ENCODE measurements around the gene SNX30. TPM values are rescaled to one million over a fixed set of nuclear protein-coding genes. Genes with fewer than 3 reads are reported as not detected.

The SNX30 gene
- total RNA-seq, 1 experiment from 2014 or later, result 12.7 TPM

- no peaks in the 10 kb centered on the region for H3K36me3 ChIP-seq (ENCODE audit: control insufficient read depth in 1 of 2, insufficient read depth in 2 of 2, low read length in 2 of 2)
- no peak overlapping the region for H3K4me2 ChIP-seq (ENCODE audit: low read length)
- peaks cover 0 to 4% of the 10 kb centered on the region in 2 experiments; a peak in 2 of 4 replicates for H3K4me1 ChIP-seq (ENCODE audit: control insufficient read depth in 1 of 2, insufficient read depth in 2 of 2, low read length in 2 of 2)
- TF ChIP-seq, protein P1, sequence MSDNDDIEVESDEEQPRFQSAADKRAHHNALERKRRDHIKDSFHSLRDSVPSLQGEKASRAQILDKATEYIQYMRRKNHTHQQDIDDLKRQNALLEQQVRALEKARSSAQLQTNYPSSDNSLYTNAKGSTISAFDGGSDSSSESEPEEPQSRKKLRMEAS (IDR thresholded peaks at IDR 0.05), result no peak
- TF ChIP-seq CEBPB (IDR thresholded peaks at IDR 0.05; ENCODE audit: low read depth) (no peak), EZH2 (IDR thresholded peaks at IDR 0.05) (no peak), CBX3 (IDR thresholded peaks at IDR 0.05; ENCODE audit: low read depth) (no peak), ELF1 (IDR thresholded peaks at IDR 0.05; ENCODE audit: borderline replicate concordance, low read depth) (no peak), FOSL1 (IDR thresholded peaks at IDR 0.05; ENCODE audit: low read depth) (no peak), ATF3 (IDR thresholded peaks at IDR 0.05) (no peak), EZH2phosphoT487 (IDR thresholded peaks at IDR 0.05; ENCODE audit: borderline replicate concordance) (no peak), REST (IDR thresholded peaks at IDR 0.05; ENCODE audit: low read depth) (no peak), TCF7L2 (IDR thresholded peaks at IDR 0.05; ENCODE audit: borderline replicate concordance, extremely low read depth, insufficient read depth, insufficient read length) (no peak), POLR2AphosphoS5 (IDR thresholded peaks at IDR 0.05; ENCODE audit: low read depth, low read length) (no peak), RAD21 (IDR thresholded peaks at IDR 0.05; ENCODE audit: low read depth) (no peak), POLR2A (IDR thresholded peaks at IDR 0.05; ENCODE audit: borderline replicate concordance, extremely low read depth, insufficient read depth, insufficient read length) (no peak), SP1 (IDR thresholded peaks at IDR 0.05; ENCODE audit: low read depth) (no peak), YY1 (IDR thresholded peaks at IDR 0.05; ENCODE audit: extremely low read depth, insufficient replicate concordance, low read depth, low read length) (no peak)
- TF ChIP-seq, protein P2, sequence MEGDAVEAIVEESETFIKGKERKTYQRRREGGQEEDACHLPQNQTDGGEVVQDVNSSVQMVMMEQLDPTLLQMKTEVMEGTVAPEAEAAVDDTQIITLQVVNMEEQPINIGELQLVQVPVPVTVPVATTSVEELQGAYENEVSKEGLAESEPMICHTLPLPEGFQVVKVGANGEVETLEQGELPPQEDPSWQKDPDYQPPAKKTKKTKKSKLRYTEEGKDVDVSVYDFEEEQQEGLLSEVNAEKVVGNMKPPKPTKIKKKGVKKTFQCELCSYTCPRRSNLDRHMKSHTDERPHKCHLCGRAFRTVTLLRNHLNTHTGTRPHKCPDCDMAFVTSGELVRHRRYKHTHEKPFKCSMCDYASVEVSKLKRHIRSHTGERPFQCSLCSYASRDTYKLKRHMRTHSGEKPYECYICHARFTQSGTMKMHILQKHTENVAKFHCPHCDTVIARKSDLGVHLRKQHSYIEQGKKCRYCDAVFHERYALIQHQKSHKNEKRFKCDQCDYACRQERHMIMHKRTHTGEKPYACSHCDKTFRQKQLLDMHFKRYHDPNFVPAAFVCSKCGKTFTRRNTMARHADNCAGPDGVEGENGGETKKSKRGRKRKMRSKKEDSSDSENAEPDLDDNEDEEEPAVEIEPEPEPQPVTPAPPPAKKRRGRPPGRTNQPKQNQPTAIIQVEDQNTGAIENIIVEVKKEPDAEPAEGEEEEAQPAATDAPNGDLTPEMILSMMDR (IDR thresholded peaks at IDR 0.05 in 2 of 3, conservative IDR thresholded peaks at IDR 0.05 in 1 of 3; ENCODE audit: borderline replicate concordance in 1 of 3, insufficient read depth in 1 of 3, low read depth in 2 of 3, low read length in 2 of 3), result no peak
- TF ChIP-seq, protein P3, sequence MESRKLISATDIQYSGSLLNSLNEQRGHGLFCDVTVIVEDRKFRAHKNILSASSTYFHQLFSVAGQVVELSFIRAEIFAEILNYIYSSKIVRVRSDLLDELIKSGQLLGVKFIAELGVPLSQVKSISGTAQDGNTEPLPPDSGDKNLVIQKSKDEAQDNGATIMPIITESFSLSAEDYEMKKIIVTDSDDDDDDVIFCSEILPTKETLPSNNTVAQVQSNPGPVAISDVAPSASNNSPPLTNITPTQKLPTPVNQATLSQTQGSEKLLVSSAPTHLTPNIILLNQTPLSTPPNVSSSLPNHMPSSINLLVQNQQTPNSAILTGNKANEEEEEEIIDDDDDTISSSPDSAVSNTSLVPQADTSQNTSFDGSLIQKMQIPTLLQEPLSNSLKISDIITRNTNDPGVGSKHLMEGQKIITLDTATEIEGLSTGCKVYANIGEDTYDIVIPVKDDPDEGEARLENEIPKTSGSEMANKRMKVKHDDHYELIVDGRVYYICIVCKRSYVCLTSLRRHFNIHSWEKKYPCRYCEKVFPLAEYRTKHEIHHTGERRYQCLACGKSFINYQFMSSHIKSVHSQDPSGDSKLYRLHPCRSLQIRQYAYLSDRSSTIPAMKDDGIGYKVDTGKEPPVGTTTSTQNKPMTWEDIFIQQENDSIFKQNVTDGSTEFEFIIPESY (IDR thresholded peaks at IDR 0.05; ENCODE audit: extremely low read depth, insufficient replicate concordance, low read length), result no peak
- H3K4me3 ChIP-seq (replicated peaks in 1 of 2; ENCODE audit: low read depth in 1 of 2, low read length in 2 of 2), result no peak overlapping the region
- ChIA-PET RAD21 (ENCODE audit: low non-redundant PET in 1 of 2, low total read pairs in 2 of 2, uncharacterized antibody in 2 of 2, unreplicated experiment in 2 of 2) (no interaction called here), CTCF (no interaction called here), POLR2A (no interaction called here)
- H3K27ac ChIP-seq (ENCODE audit: low read depth, low read length), result no peak overlapping the region
- ATAC-seq (no peak), DNase-seq (ENCODE audit: low read depth, low spot score) (no peak)
- intact Hi-C loops (cut with micrococcal nuclease), result loop anchor here (10.0 kb wide), 1 partner anchor 81 kb away; the partner anchor contains the start of gene INIP
- no peaks in the 10 kb centered on the region for H3K9me2 ChIP-seq (ENCODE audit: insufficient read depth)
- H4K20me1 ChIP-seq (ENCODE audit: insufficient read depth), result no peaks in the 10 kb centered on the region
- no peaks in the 10 kb centered on the region for H3K9me3 ChIP-seq (ENCODE audit: control insufficient read depth in 1 of 2, insufficient read depth in 1 of 2, low read depth in 1 of 2, low read length in 2 of 2)
- BruUV-seq (replicated peaks), result no TSS peak
- H2AFZ ChIP-seq (ENCODE audit: low read depth, low read length, poor library complexity, severe bottlenecking), result no peak overlapping the region
- H3K79me2 ChIP-seq (ENCODE audit: insufficient read depth, low read length), result no peaks in the 10 kb centered on the region
- no peaks in the 10 kb centered on the region for H3K27me3 ChIP-seq (ENCODE audit: insufficient read depth, low read length)
- no peak overlapping the region for H3K9ac ChIP-seq (ENCODE audit: low read length)
Observed at GRCh38 chr9:112795921-112796320, 45.4 kb downstream of the SNX30 start.
